Measurements from ENCODE around the gene TNIP2.
"Not testable (repeated sequence)": the region's sequence is repeated elsewhere in the genome, so short reads cannot be mapped to it uniquely, and the experiment has no call there.

DNA sequence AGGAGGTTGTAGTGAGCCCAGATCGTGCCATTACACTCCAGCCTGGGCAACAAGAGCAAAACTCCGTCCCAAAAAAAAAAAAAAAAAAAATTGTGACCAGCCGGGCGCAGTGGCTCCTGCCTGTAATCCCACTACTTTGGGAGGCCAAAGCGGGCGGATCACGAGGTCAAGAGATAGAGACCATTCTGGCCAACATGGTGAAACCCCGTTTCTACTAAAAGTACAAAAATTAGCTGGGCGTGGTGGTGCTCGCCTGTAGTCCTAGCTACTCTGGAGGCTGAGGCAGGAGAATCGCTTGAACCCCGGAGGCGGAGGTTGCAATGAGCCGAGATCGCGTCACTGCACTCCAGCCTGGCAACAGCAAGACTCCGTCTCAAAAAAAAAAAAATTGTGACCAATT, 29.3 kb downstream of the TNIP2 start:
- TF ChIP-seq, protein P1, sequence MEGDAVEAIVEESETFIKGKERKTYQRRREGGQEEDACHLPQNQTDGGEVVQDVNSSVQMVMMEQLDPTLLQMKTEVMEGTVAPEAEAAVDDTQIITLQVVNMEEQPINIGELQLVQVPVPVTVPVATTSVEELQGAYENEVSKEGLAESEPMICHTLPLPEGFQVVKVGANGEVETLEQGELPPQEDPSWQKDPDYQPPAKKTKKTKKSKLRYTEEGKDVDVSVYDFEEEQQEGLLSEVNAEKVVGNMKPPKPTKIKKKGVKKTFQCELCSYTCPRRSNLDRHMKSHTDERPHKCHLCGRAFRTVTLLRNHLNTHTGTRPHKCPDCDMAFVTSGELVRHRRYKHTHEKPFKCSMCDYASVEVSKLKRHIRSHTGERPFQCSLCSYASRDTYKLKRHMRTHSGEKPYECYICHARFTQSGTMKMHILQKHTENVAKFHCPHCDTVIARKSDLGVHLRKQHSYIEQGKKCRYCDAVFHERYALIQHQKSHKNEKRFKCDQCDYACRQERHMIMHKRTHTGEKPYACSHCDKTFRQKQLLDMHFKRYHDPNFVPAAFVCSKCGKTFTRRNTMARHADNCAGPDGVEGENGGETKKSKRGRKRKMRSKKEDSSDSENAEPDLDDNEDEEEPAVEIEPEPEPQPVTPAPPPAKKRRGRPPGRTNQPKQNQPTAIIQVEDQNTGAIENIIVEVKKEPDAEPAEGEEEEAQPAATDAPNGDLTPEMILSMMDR (IDR thresholded peaks at IDR 0.05), result not testable (repeated sequence)
- not testable (repeated sequence) for TF ChIP-seq POLR2A (IDR thresholded peaks at IDR 0.05)

Data from Peyer's patch (tissue), 4 donors.